Measurements from ENCODE around the gene SLFNL1. TPM values are rescaled to one million over a fixed set of nuclear protein-coding genes. Genes with fewer than 3 reads are reported as not detected.

The SLFNL1 gene
- 1 to 10 TPM in 1 of 2 donors, under 1 TPM in 1; 0.69 to 1.0 TPM for total RNA-seq
- polyA plus RNA-seq, result under 1 TPM; 0.38 to 0.51 TPM
- long read RNA-seq, donor 1, partial matches to known transcripts, result 0 of 59 reads
- long read RNA-seq, donor 1, other reads (novel, unspliced or antisense), result 59 of 59 reads
- long read RNA-seq, donor 2, partial matches to known transcripts, result 0 of 35 reads
- long read RNA-seq, donor 2, other reads (novel, unspliced or antisense), result 35 of 35 reads

- ATAC-seq (ENCODE audit: low FRiP score) (no peak), DNase-seq (no peak)
- intact Hi-C loops (cut with DNase I), result no loop called here
- 58 to 63% methylated on average over 12 of the region's 12 CpGs for WGBS, 2 donors
- Histone ChIP-seq H3K36me3 (ENCODE audit: control insufficient read depth in 1 of 2, insufficient read depth in 2 of 2, low read length in 1 of 2) (peaks cover 2 to 5% of the 10 kb centered on the region in 2 donors), H3K4me1 (ENCODE audit: control insufficient read depth in 1 of 2, insufficient read depth in 2 of 2, low read length in 2 of 2) (no peaks in the 10 kb centered on the region), H3K27me3 (ENCODE audit: control insufficient read depth in 1 of 2, insufficient read depth in 2 of 2, low read length in 1 of 2) (no peaks in the 10 kb centered on the region), H3K27ac (ENCODE audit: low read depth in 1 of 2, low read length in 2 of 2) (peak within 1 kb of the TSS in 1 of 2 donors; percentile 23), H3K4me3 (ENCODE audit: low read length in 2 of 2) (no peak within 1 kb of the TSS), H3K9me3 (ENCODE audit: control insufficient read depth, low read length) (no peaks in the 10 kb centered on the region)
These were observed at the start of gene SLFNL1 for GRCh38 chr1:41021526-41022308. Gene SLFNL1 (minus strand): TSS chr1:41021725. CDS start chr1:41020660, 1,065 bp downstream.

DNA sequence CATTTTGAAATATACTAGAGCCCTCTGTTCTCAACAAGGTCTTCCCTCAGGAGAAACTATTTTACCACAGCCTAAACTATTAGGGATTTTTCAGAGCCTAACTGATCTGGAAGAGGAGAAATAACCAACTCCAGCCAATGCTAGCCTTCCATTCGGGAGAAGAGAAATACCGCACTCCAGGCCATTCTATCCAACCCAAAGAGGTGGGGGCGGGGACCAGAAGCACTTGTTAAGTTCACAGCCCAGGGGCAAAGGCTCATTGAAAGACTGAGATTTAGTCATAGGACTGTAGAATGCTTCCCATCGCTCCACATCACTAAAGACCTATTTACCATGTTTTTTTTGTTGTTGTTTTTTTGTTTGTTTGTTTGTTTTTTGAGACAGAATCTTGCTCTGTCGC lies 35.4 kb upstream of the SLFNL1 start:
- Histone ChIP-seq H3K9me3 (ENCODE audit: control insufficient read depth, low read length) (no peaks in the 10 kb centered on the region), H3K4me3 (ENCODE audit: low read length in 2 of 2) (no peak overlapping the region), H3K27ac (ENCODE audit: low read depth in 1 of 2, low read length in 2 of 2) (no peak overlapping the region), H3K4me1 (ENCODE audit: control insufficient read depth in 1 of 2, insufficient read depth in 2 of 2, low read length in 2 of 2) (no peaks in the 10 kb centered on the region), H3K36me3 (ENCODE audit: control insufficient read depth in 1 of 2, insufficient read depth in 2 of 2, low read length in 1 of 2) (no peaks in the 10 kb centered on the region), H3K27me3 (ENCODE audit: control insufficient read depth in 1 of 2, insufficient read depth in 2 of 2, low read length in 1 of 2) (no peaks in the 10 kb centered on the region)
- intact Hi-C loops (cut with DNase I), result no loop called here
- 92 to 93% methylated on average over 5 of the region's 5 CpGs for WGBS, 2 donors
- ATAC-seq (ENCODE audit: low FRiP score) (no peak), DNase-seq (no peak)

DNA sequence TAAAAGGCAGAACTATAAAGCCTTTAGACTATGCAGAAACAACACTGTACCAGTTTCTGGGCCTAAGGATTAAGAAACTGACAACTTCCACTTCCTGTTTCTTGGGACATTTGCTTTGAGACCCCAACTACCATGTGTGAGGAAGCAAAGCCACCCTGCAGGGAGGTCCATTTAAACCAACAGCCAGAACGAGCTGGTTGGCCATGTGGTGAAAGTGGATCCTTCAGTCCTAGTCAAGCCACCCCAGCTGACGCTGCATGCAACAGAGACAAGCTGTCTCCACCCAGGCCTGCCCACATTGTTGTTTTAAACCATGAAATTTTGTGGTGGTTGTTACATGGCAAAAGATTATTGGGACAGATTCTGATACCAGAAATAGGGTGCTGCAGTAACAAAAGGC lies 31.8 kb upstream of the SLFNL1 start:
- Histone ChIP-seq H3K4me1 (ENCODE audit: control insufficient read depth in 1 of 2, insufficient read depth in 2 of 2, low read length in 2 of 2) (no peaks in the 10 kb centered on the region), H3K36me3 (ENCODE audit: control insufficient read depth in 1 of 2, insufficient read depth in 2 of 2, low read length in 1 of 2) (peaks cover 0 to 4% of the 10 kb centered on the region in 2 donors), H3K9me3 (ENCODE audit: control insufficient read depth, low read length) (no peaks in the 10 kb centered on the region), H3K27ac (ENCODE audit: low read depth in 1 of 2, low read length in 2 of 2) (no peak overlapping the region), H3K27me3 (ENCODE audit: control insufficient read depth in 1 of 2, insufficient read depth in 2 of 2, low read length in 1 of 2) (no peaks in the 10 kb centered on the region), H3K4me3 (ENCODE audit: low read length in 2 of 2) (no peak overlapping the region)
- no peak for DNase-seq
- intact Hi-C loops (cut with DNase I), result no loop called here
- WGBS, 2 donors, result 74 to 79% methylated on average over 2 of the region's 2 CpGs
- ATAC-seq (ENCODE audit: low FRiP score), result no peak

DNA sequence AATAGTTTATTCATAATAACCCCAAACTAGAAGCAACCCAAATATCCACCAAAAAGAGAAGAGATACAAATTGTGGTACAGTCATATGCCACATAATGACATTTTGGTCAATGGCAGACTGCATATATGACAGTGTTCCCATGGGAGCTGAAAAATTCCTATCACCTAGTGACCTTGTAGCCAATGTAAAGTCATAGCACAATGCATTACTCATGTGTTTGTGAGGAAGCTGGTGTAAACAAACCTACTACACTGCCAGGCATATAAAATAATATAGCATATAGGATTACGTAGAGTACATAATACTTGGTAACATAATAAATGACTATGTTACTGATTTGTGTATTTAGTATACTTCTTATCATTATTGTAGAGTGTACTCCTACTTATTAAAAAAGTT lies 29.5 kb upstream of the SLFNL1 start:
- DNase-seq (no peak), ATAC-seq (ENCODE audit: low FRiP score) (no peak)
- Histone ChIP-seq H3K27ac (ENCODE audit: low read depth in 1 of 2, low read length in 2 of 2) (no peak overlapping the region), H3K27me3 (ENCODE audit: control insufficient read depth in 1 of 2, insufficient read depth in 2 of 2, low read length in 1 of 2) (no peaks in the 10 kb centered on the region), H3K9me3 (ENCODE audit: control insufficient read depth, low read length) (no peaks in the 10 kb centered on the region), H3K4me3 (ENCODE audit: low read length in 2 of 2) (no peak overlapping the region), H3K36me3 (ENCODE audit: control insufficient read depth in 1 of 2, insufficient read depth in 2 of 2, low read length in 1 of 2) (peaks cover 0 to 4% of the 10 kb centered on the region in 2 donors), H3K4me1 (ENCODE audit: control insufficient read depth in 1 of 2, insufficient read depth in 2 of 2, low read length in 2 of 2) (peaks cover 0 to 2% of the 10 kb centered on the region in 2 donors)
- intact Hi-C loops (cut with DNase I), result no loop called here
- WGBS, 2 donors, result 90 to 94% methylated on average over 1 of the region's 1 CpG

- no peak overlapping the region for H3K4me3 ChIP-seq (ENCODE audit: low read length in 2 of 2)
- no peak for ATAC-seq (ENCODE audit: low FRiP score)
- no peaks in the 10 kb centered on the region for H3K9me3 ChIP-seq (ENCODE audit: control insufficient read depth, low read length)
- H3K36me3 ChIP-seq (ENCODE audit: control insufficient read depth in 1 of 2, insufficient read depth in 2 of 2, low read length in 1 of 2), result peaks cover 0 to 6% of the 10 kb centered on the region in 2 donors
- DNase-seq, result no peak
- peaks cover 7 to 16% of the 10 kb centered on the region in 2 donors for H3K4me1 ChIP-seq (ENCODE audit: control insufficient read depth in 1 of 2, insufficient read depth in 2 of 2, low read length in 2 of 2)
- intact Hi-C loops (cut with DNase I), result loop anchor here (5.0 to 10.0 kb wide), 5 partner anchors 49 to 196 kb away; partner anchors contain the start of gene SCMH1 (in 2 of the 2)
- H3K27ac ChIP-seq (ENCODE audit: low read depth in 1 of 2, low read length in 2 of 2), result peak overlapping the region in 1 of 2 donors; percentile 17
- WGBS, 2 donors, result 93% methylated on average over 3 of the region's 3 CpGs
- H3K27me3 ChIP-seq (ENCODE audit: control insufficient read depth in 1 of 2, insufficient read depth in 2 of 2, low read length in 1 of 2), result no peaks in the 10 kb centered on the region
These were observed 27.0 kb upstream of the SLFNL1 start for GRCh38 chr1:41048540-41048939.

DNA sequence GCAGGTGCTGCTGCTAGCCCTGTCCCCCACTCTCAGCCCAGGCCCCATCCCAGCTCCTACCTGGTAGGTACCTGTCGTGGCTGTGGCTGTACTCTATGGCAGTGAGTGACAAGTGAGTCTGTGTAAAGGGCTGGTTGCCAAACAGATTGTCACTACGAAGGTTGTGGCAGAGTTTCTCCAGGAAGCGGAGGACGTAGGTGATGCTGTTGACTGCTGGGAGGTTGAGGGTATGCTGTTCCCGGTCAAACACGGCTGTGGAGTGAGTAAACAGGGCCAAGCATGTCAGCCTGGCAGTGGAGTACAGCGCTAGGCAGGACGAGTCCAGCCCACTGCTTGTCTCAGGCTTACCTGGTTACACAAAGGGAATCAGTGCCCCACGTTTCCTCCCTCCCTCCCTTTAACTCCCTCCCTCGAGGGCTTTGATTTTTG lies 24.8 kb upstream of the SLFNL1 start:
- no peak for DNase-seq
- Histone ChIP-seq H3K4me3 (ENCODE audit: low read length in 2 of 2) (no peak overlapping the region), H3K27me3 (ENCODE audit: control insufficient read depth in 1 of 2, insufficient read depth in 2 of 2, low read length in 1 of 2) (no peaks in the 10 kb centered on the region), H3K9me3 (ENCODE audit: control insufficient read depth, low read length) (no peaks in the 10 kb centered on the region), H3K27ac (ENCODE audit: low read depth in 1 of 2, low read length in 2 of 2) (peak overlapping the region; percentile 46 to 99), H3K4me1 (ENCODE audit: control insufficient read depth in 1 of 2, insufficient read depth in 2 of 2, low read length in 2 of 2) (peaks cover 7 to 16% of the 10 kb centered on the region in 2 donors), H3K36me3 (ENCODE audit: control insufficient read depth in 1 of 2, insufficient read depth in 2 of 2, low read length in 1 of 2) (peaks cover 3 to 8% of the 10 kb centered on the region in 2 donors)
- intact Hi-C loops (cut with DNase I), result loop anchor here (5.0 to 10.0 kb wide), 5 partner anchors 51 to 198 kb away; partner anchors contain the start of gene SCMH1 (in 2 of the 2)
- WGBS, 2 donors, result 20 to 29% methylated on average over 10 of the region's 10 CpGs
- ATAC-seq (ENCODE audit: low FRiP score), result peak; percentile 28

DNA sequence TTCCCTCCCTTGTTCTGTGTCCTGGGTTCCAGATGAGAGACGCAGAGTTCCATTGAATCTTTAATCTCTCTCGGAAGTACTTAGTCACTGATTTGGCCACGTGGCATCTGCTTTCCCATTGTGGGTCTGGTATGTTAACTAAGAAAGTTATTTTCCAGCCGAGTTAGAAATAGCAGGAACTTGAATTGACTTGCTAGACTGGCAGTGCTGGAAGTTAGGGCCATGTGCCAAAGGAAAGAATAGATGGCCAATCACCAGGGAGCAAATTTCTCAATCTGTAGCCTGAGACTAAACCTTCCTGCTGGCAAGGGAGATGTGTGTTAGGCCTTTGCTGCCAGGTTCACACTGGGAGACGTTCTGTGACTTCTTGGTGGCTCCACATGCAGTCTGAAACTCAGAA lies 24.2 kb upstream of the SLFNL1 start:
- Histone ChIP-seq H3K4me3 (ENCODE audit: low read length in 2 of 2) (no peak overlapping the region), H3K4me1 (ENCODE audit: control insufficient read depth in 1 of 2, insufficient read depth in 2 of 2, low read length in 2 of 2) (peaks cover 7 to 16% of the 10 kb centered on the region in 2 donors), H3K36me3 (ENCODE audit: control insufficient read depth in 1 of 2, insufficient read depth in 2 of 2, low read length in 1 of 2) (peaks cover 3 to 8% of the 10 kb centered on the region in 2 donors), H3K9me3 (ENCODE audit: control insufficient read depth, low read length) (no peaks in the 10 kb centered on the region), H3K27me3 (ENCODE audit: control insufficient read depth in 1 of 2, insufficient read depth in 2 of 2, low read length in 1 of 2) (no peaks in the 10 kb centered on the region), H3K27ac (ENCODE audit: low read depth in 1 of 2, low read length in 2 of 2) (peak overlapping the region; percentile 62 to 99)
- ATAC-seq (ENCODE audit: low FRiP score) (peak; percentile 90), DNase-seq (peak; percentile 75 to 81)
- intact Hi-C loops (cut with DNase I), result loop anchor here (2.0 to 10.0 kb wide), 6 partner anchors 52 to 199 kb away; partner anchors contain the start of gene SCMH1 (in 2 of the 2)
- WGBS, 2 donors, result 4 to 5% methylated on average over 5 of the region's 5 CpGs

DNA sequence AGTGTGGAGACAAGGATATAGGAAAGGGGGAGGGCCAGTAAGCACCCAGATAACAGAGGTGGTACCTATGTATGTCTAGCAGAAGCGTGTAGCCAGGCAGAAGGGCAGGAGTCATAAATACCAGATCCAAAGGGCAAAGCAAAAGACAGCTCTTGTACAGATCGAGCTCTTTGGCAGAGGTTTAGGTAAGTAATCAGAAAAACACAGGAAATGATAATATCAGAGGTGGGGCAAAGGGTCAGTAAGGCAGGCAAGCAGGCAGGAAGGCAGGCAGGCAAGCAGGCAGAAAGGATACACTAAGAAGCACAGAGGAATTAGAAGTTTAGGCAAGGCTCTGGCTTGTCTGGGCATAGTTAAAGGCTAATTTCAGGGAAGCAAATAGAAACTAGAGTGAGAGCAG lies 22.7 kb upstream of the SLFNL1 start:
- intact Hi-C loops (cut with DNase I), result loop anchor here (2.0 to 10.0 kb wide), 2 partner anchors 67 to 201 kb away; partner anchors contain the start of gene SCMH1 (in 1 of the 2)
- peaks cover 3 to 8% of the 10 kb centered on the region in 2 donors for H3K36me3 ChIP-seq (ENCODE audit: control insufficient read depth in 1 of 2, insufficient read depth in 2 of 2, low read length in 1 of 2)
- 34 to 36% methylated on average over 2 of the region's 2 CpGs for WGBS, 2 donors
- DNase-seq (no peak), ATAC-seq (ENCODE audit: low FRiP score) (no peak)
- H3K27ac ChIP-seq (ENCODE audit: low read depth in 1 of 2, low read length in 2 of 2), result peak overlapping the region; percentile 86 to 94
- no peaks in the 10 kb centered on the region for H3K27me3 ChIP-seq (ENCODE audit: control insufficient read depth in 1 of 2, insufficient read depth in 2 of 2, low read length in 1 of 2)
- H3K9me3 ChIP-seq (ENCODE audit: control insufficient read depth, low read length), result no peaks in the 10 kb centered on the region
- H3K4me3 ChIP-seq (ENCODE audit: low read length in 2 of 2), result no peak overlapping the region
- H3K4me1 ChIP-seq (ENCODE audit: control insufficient read depth in 1 of 2, insufficient read depth in 2 of 2, low read length in 2 of 2), result peaks cover 7 to 16% of the 10 kb centered on the region in 2 donors
